Neural cell (in vitro differentiated cells): Measurements from ENCODE around the gene RAB3A. TPM values are rescaled to one million over a fixed set of nuclear protein-coding genes. Genes with fewer than 3 reads are reported as not detected.
A peak's percentile ranks its signal among the peaks of the same experiment; 100 is the strongest.

ENCODE experiments used
- H2AFZ ChIP-seq: fragments of 200-600, 300-800 bp; sonication (generic), shearing (Covaris generic); 2 replicates; pipeline ENCODE4 v1.6.0; 2014; ENCODE audit warnings: low read depth, mild to moderate bottlenecking, antibody characterized with exemption, low read length, moderate library complexity
- H3F3A ChIP-seq: fragments of 200-600 bp; shearing (Covaris generic); 2 replicates; pipeline ENCODE4 v1.6.1; 2016; ENCODE audit warnings: mild to moderate bottlenecking, moderate library complexity, mixed read lengths, antibody characterized with exemption, low read length; ENCODE audit not compliant: insufficient read depth, poor library complexity, severe bottlenecking
- H3K27ac ChIP-seq: fragments of 200-600, 300-800 bp; sonication (generic), shearing (Covaris generic); 2 replicates; pipeline ENCODE4 v1.5.1; 2014; ENCODE audit warnings: mild to moderate bottlenecking, low read length, moderate library complexity
- H3K27me3 ChIP-seq: fragments of 300-800, 200-600 bp; sonication (generic), shearing (Covaris generic); 2 replicates; pipeline ENCODE4 v1.6.0; 2014; ENCODE audit warnings: mild to moderate bottlenecking, low read depth, low read length, moderate library complexity; ENCODE audit not compliant: insufficient read depth
- H3K36me3 ChIP-seq: fragments of 300-800, 200-600 bp; sonication (generic), shearing (Covaris generic); 2 replicates; pipeline ENCODE4 v1.5.1; 2014; ENCODE audit warnings: mild to moderate bottlenecking, antibody characterized with exemption, low read length, moderate library complexity; ENCODE audit not compliant: insufficient read depth
- H3K4me2 ChIP-seq: fragments of 300-800, 200-600 bp; sonication (generic), shearing (Covaris generic); 2 replicates; pipeline ENCODE4 v1.6.0; 2014; ENCODE audit warnings: mild to moderate bottlenecking, low read length
- H3K4me3 ChIP-seq: fragments of 300-800, 200-600 bp; sonication (generic), shearing (Covaris generic); 2 replicates; pipeline ENCODE4 v1.5.1; 2014; ENCODE audit warnings: mild to moderate bottlenecking, low read length, moderate library complexity
- H3K79me2 ChIP-seq: fragments of 200-600 bp; shearing (Covaris generic); replicated peaks from 2 replicates; pipeline ENCODE4 v1.6.0; 2014; ENCODE audit warnings: mild to moderate bottlenecking, low read length, moderate library complexity; ENCODE audit not compliant: insufficient read depth
- H3K9ac ChIP-seq: fragments of 300-800, 200-600 bp; sonication (generic), shearing (Covaris generic); 2 replicates; pipeline ENCODE4 v1.6.1; 2016; ENCODE audit warnings: mild to moderate bottlenecking, low read length, mixed read lengths
- H3K9me2 ChIP-seq: fragments of 200-600 bp; shearing (Covaris generic); 2 replicates; pipeline ENCODE4 v1.6.1; 2016; ENCODE audit warnings: mild to moderate bottlenecking, low read length, mixed read lengths; ENCODE audit not compliant: insufficient read depth
- H3K9me3 ChIP-seq: fragments of 200-600, 300-800 bp; sonication (generic), shearing (Covaris generic); 2 replicates; pipeline ENCODE4 v1.6.1; 2016; ENCODE audit warnings: mild to moderate bottlenecking, mixed run types, low read length, moderate library complexity, mixed read lengths
- H4K20me1 ChIP-seq: fragments of 200-600 bp; shearing (Covaris generic); 2 replicates; pipeline ENCODE4 v1.6.1; 2016; ENCODE audit warnings: mild to moderate bottlenecking, mixed run types; ENCODE audit not compliant: insufficient read depth
- CTCF ChIP-seq: fragments of 450-650 bp; IDR thresholded peaks from 2 replicates; pipeline ENCODE4 v1.5.1; 2014; ENCODE audit warnings: antibody characterized with exemption, mild to moderate bottlenecking, moderate library complexity; ENCODE audit not compliant: poor library complexity, severe bottlenecking
- EP300 ChIP-seq: fragments of 450-650 bp; conservative IDR thresholded peaks from 2 replicates; pipeline ENCODE4 v1.6.1; 2014; ENCODE audit warnings: antibody characterized with exemption, mild to moderate bottlenecking, moderate library complexity; ENCODE audit not compliant: poor library complexity, severe bottlenecking
- EZH2 ChIP-seq: fragments of 200-600, 300-800 bp; shearing (Covaris generic), sonication (generic); IDR thresholded peaks from 2 replicates; pipeline ENCODE4 v1.6.1; 2014; ENCODE audit warnings: antibody characterized with exemption, low read length, borderline replicate concordance, mild to moderate bottlenecking; ENCODE audit not compliant: insufficient read depth, poor library complexity, severe bottlenecking
- MXI1 ChIP-seq: fragments of 450-650 bp; conservative IDR thresholded peaks from 2 replicates; pipeline ENCODE4 v1.6.1; 2014; ENCODE audit warnings: antibody characterized with exemption, mild to moderate bottlenecking; ENCODE audit not compliant: poor library complexity, severe bottlenecking
- POLR2AphosphoS5 ChIP-seq: IDR thresholded peaks from 2 replicates; pipeline ENCODE4 v1.6.1; 2012
- RAD21 ChIP-seq: fragments of 450-650 bp; conservative IDR thresholded peaks from 2 replicates; pipeline ENCODE4 v1.6.1; 2014; ENCODE audit warnings: antibody characterized with exemption, mild to moderate bottlenecking, moderate library complexity
- REST ChIP-seq: IDR thresholded peaks from 2 replicates; pipeline ENCODE4 v1.6.1; 2012; ENCODE audit warnings: borderline replicate concordance
- SMC3 ChIP-seq: fragments of 450-650 bp; conservative IDR thresholded peaks from 2 replicates; pipeline ENCODE4 v1.6.1; 2014; ENCODE audit warnings: antibody characterized with exemption, mild to moderate bottlenecking, moderate library complexity; ENCODE audit not compliant: poor library complexity
- TAF1 ChIP-seq: IDR thresholded peaks from 2 replicates; pipeline ENCODE4 v1.6.1; 2012; ENCODE audit warnings: low read depth
- polyA plus RNA-seq: library from polyadenylated mRNA; depleted of rRNA; stranded (reverse); fragments of >200 nt; gene quantifications from 2 replicates; pipeline ENCODE4 v1.2.3, GENCODE V29; 2014

RAB3A gene
- polyA plus RNA-seq, 1 donor from 2014 or later: 32.3 TPM

- no peaks in the 10 kb centered on the region for H3K36me3 ChIP-seq
- no peak overlapping the region for H2AFZ ChIP-seq
- peak overlapping the region; percentile 72 for H3K4me2 ChIP-seq
- no peaks in the 10 kb centered on the region for H4K20me1 ChIP-seq
- H3K9me2 ChIP-seq: no peaks in the 10 kb centered on the region
- peaks cover 16% of the 10 kb centered on the region for H3K79me2 ChIP-seq
- H3K27me3 ChIP-seq: no peaks in the 10 kb centered on the region
- TF ChIP-seq REST (no peak), EZH2 (no peak), POLR2AphosphoS5 (no peak)
- H3K4me3 ChIP-seq: peak overlapping the region; percentile 92
- H3F3A ChIP-seq: peaks cover 3% of the 10 kb centered on the region
- peak overlapping the region; percentile 96 for H3K9ac ChIP-seq
- no peak overlapping the region for H3K27ac ChIP-seq
- no peaks in the 10 kb centered on the region for H3K9me3 ChIP-seq
Observed at GRCh38 chr19:18202397-18202777, 1.5 kb downstream of the RAB3A start.

DNA sequence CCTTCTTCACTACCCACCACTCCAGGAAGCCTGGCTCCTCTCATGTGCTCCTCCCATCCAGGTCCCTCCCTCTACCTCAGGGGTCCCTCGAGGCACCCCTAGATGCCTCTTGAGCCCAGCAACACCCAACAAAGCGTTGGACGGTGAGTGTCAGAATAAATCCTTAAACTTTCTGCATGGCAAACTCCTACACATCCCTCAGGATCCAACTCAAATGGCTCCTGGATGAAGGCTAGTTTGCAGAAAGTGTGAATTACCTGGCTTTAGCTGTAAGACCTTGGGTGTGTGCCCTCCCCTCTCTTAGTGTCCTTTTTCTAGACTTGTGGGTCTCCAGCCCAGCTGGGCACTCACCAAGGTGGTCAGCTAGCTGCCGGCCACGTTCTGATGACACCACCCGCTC, 5.5 kb downstream of the RAB3A start:
- Histone ChIP-seq H3K79me2 (peaks cover 16% of the 10 kb centered on the region), H3K9me3 (no peaks in the 10 kb centered on the region), H3K4me2 (no peak overlapping the region), H2AFZ (no peak overlapping the region), H3F3A (no peaks in the 10 kb centered on the region), H3K27ac (no peak overlapping the region), H3K36me3 (no peaks in the 10 kb centered on the region), H3K4me3 (no peak overlapping the region), H3K9me2 (no peaks in the 10 kb centered on the region), H3K9ac (no peak overlapping the region), H3K27me3 (no peaks in the 10 kb centered on the region), H4K20me1 (no peaks in the 10 kb centered on the region)
- TF ChIP-seq EZH2 (no peak), POLR2AphosphoS5 (no peak), MXI1 (no peak), REST (no peak), EP300 (no peak), SMC3 (no peak), RAD21 (no peak), CTCF (no peak), TAF1 (no peak)
